HG02852 (cell line): ENCODE results near the gene PWWP2B.

Experiments
- ATAC-seq: cut with Tn5 transposase; IDR thresholded peaks from one replicate; pipeline ENCODE4 v1.9.1; 2021; ENCODE audit warnings: mild to moderate bottlenecking, moderate library complexity; ENCODE audit not compliant: unreplicated experiment

Gene PWWP2B

DNA sequence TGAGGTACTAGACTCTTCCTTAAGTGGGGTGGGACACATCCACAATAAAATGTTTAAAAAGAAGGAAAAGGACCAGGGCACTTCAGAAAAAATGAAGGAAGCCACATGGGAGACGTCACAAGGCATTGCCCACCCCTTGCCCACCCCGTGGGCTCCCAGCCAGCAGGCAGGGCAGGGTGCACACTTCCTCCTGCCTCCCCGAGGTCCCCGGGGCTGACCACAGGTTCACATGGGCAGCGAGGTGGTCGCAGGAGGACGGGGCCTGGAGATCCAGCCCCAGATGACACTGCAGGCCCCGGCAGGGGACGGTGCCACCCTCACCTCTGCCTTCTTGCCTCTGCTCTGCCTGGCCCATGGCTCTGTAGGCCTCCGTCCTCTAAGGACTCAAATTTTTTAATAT is 45.6 kb downstream of the PWWP2B start:
- ATAC-seq: no peak

DNA sequence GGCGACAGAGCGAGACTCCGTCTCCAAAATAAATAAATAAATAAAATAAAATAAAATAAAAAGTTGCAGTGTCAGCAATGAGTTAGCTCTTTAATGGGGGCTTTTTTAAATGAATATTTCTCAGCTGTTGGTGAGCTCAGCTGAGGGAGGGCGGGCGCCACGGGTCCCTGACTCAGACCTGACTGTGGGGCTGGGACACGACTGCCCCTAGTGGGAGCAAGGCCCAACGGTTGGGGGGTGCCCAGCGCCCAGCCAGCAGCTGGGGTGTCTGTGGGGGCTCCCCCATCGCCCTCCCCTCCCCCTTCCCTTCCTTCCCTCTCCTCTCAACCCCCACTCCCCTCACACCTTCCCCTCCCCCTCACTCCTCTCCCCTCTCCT is 46.6 kb downstream of the PWWP2B start:
- ATAC-seq: no peak

GRCh38 chr10:132443983-132444876 is 47.2 kb downstream of the PWWP2B start:
- ATAC-seq: no peak

DNA sequence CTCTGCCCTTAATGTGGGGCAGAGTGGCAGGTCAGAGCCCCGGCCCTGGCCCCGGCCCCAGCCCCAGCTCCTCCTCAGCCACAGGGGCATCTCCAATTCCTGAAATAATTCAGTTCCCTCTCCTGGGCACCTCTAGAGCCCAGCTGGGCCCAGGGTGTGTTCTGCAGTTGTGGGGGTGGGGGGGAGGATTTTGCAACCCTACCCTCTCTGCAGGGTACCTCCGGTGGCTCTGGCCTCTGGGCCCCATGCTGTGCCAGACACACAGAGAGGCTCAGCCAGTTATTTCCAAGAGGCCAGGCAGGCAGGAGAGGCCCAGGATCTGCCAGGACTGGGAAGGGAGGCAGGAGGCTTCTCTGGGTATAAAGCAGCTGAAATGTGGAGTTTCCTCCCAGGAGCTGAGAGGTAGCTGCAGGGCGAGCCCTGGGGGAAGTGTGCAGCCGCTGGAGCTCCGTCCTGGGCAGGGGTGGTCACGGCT is 47.9 kb downstream of the PWWP2B start:
- no peak for ATAC-seq

DNA sequence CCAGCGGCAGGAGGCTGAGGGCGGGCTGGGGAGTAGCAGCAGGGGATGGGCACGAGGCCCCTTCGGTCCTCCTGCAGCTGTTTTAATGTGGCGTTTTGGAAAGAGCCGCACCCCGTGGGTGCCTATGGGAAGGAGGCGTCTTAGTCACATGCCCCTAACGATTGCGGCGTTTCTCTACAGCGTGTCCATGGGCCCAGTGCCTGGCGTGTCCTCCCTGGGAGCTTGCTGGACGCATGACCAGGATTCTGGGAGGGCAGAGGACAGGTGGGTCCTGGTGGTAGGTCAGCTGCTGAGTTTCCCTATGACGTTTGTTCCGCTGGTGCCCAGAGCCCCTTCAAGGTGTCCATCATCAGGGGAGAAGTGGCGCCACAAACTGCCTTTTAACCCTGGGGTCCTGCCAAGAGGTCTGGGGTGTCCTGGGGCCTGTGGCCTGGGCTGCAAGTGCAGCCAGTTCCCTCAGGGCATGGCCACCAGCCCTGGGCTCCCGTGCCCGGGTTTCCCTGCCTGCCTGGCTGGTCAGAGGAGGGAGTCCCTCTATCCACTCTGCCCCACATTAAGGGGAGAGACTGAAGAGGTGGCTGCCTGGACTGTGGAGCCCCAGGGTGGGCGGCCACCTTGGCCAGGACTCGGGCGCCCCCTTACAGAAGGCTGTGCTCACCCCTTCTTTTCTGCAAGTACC is 48.7 kb downstream of the PWWP2B start:
- no peak for ATAC-seq

- no peak for ATAC-seq
Measured at GRCh38 chr10:132446195-132446581, 49.2 kb downstream of the PWWP2B start.

DNA sequence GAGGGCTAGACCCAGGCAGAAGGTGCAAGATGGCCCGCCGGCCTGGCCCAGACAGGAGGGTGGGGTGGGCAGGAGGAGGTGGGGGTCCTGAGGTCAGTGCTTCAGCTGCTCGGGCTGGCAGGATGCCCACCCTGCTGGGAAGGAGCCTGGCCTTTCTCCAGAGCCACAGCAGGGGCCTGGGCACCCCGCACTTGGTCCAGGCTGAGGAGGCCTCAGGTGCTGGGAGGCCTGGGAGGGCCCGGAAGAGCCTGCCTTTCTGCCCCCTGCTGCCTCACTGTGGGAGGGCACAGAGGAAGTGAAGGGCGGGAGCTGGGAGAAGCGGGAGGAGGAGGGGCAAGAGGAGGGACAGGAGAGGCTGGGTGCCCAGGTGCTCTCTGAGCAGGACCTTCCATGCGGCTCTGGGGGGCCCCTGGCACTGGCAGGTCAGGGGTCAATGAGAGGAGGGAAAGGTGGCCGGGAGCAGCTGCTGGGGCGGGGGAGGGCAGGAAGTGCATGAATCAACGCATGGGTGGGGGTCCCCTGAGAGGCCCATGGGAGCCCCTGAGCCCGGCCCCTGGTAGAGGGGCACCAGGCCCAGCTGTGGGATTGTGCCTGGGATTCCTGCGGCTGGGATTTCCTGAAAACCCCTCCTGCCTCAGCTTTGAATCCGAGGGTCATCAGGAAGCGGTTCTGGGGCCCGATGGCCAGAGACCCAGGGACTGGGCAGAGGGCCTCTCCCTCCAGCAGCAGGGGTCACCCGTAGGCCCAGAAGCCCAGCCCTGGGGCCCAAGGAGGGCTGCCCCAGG is 49.9 kb downstream of the PWWP2B start:
- ATAC-seq: no peak

- ATAC-seq: no peak
Measured at GRCh38 chr10:132447446-132448247, 50.6 kb downstream of the PWWP2B start.

- ATAC-seq: no peak
Measured at GRCh38 chr10:132448248-132448731, 51.3 kb downstream of the PWWP2B start.

DNA sequence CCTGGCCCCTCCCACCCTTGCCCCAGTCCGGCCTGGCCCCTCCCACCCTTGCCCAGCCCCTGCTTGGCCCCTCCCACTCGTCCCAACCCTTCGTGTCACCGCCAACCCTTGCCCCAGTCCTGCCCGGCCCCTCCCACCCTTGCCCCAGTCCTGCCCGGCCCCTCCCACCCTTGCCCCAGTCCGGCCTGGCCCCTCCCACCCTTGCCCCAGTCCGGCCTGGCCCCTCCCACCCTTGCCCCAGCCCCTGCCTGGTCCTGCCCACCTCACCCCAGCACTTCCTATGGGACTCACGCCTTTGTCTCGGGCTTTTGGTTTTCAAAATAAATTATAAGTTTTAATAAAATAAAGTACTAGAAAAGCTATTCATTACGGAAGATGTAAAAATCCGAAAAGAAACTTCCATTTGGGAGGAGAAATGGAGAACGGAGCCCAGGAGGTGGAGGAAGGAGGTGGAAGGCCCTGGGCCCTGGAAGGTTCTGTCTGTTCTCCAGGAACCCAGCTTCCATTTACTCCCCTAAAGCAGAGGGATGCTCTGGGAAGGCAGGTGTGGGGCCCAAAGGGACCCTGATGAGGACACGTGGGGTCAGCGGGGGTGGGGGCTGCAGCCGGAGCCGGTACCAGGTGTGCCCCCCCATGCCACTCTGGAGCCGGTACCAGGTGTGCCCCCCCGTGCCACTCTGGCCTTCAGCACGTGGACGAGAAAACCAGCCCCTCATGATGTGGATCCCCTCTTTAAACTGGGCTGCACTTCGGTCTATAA is 52.2 kb downstream of the PWWP2B start:
- ATAC-seq: no peak

GRCh38 chr10:132449811-132450181 is 52.8 kb downstream of the PWWP2B start:
- ATAC-seq: no peak

DNA sequence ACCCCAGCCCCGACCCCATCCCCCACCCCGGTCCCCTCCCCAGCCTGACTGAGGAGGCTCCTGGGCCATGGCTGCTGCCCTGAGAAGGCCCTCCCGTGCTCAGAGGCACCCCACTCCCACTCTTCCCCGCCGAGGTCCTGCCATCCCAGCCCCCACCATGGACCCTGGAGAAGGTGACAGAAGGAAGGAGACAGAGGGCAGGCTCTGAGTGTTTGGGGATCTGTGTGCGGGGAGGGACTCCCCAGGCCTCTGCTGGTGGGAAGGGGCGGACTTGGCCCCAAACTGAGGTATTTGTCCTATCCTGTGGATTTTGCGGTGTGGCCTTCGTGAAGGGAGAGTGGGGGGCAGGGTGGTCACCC is 53.4 kb downstream of the PWWP2B start:
- no peak for ATAC-seq

DNA sequence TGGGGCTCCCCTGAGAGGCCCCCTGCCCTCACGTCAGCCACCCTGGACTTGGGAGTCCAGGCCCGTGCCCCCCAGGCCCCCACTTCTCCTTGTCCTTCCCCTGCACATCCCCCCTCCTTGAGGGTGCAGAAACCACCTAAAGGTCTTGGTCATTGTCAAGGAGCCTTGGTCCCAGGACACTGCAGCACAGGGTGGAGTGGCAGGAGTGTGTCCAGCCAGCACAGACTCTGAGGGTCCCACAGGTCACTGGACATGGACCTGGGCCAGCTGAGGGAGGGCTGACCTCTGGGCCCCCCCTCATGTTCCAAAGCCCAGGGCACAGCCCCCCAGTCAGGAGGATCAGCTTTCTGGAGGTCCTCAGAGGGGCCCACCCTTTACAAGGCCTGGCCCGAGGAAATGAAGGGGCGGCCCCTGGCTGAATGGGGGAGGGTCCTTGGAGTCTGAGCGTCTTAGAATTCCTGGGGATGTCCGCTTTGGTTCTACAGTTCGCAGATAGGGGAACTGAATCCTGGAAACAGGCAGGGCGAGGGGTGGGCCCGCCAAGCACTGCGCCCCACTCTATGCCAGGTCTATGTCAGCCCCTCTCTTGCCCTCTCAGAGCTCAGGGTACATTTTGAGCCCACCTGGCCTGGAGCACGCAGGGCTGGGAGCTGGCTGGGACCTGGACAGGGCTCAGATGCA is 54.0 kb downstream of the PWWP2B start:
- no peak for ATAC-seq

- ATAC-seq: no peak
Measured at GRCh38 chr10:132451506-132452215, 54.7 kb downstream of the PWWP2B start.

DNA sequence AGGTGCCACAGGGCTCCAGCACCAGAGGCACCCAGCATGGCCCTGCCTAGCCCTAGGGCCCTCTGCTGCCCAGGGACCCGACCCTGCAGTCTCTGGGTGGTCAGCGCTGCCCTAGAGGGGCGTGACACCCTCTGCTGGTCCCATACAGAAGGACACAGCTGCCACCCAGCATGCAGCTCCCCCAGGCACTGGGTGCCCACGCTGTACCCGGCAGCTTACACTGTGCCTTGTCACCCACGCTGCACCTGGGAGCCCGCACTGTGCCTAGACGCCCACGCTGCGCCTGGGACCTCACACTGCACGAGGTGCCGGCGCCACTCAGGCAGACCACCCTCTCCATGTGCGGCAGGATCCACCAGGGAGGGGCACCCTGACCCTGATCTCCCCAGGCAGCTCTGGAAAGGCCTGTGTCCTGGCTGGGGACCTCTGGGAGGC is 55.2 kb downstream of the PWWP2B start:
- ATAC-seq: no peak

DNA sequence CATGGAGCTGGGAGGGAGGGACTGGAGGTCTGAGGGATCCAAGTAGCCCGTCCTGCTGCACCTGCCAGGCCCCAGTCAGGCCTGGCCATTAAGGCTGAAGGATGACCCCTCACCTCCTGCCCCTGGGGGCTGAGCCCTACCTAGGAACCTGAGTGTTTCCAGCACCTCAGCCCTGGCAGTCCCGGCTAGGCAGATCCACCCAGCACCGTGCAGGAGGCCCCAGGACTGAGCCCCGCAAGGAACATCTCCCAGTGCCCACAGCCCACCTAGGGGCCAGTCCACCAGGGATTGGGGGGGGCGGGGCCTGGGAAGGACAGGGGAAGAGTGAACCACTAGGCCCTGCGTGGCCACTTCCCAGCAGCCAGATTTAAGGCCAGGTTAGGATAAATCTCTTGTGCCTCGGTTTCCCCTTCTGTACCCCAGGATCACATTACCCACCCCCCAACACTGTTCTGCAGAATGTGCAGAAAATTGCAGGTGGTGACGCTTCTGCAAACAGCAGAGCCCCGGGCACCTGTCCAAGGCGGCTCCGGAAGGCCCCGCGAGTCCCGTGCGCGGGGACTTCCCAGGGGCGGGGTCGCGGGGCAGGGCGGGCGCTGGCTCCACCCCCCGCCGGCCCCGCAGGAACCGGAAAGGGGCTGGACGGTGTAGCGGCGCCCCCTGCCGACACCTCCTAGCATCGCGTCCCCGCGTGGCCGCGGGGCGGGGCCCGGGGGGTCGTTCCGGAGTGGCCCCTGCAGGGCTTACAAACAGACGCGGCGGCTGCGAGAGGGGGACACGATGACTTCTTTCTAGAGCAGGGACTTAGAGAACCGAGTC is 55.9 kb downstream of the PWWP2B start:
- ATAC-seq: peak; percentile 76

- no peak for ATAC-seq
Measured at GRCh38 chr10:132453470-132453861, 56.5 kb downstream of the PWWP2B start.
